ENCODE results near the gene ADAM20. TPM values are rescaled to one million over a fixed set of nuclear protein-coding genes. Genes with fewer than 3 reads are reported as not detected.
"Not testable (repeated sequence)": the region's sequence is repeated elsewhere in the genome, so short reads cannot be mapped to it uniquely, and the experiment has no call there.

Gene ADAM20
- total RNA-seq, result 0.87 and 2.4 TPM in 2 replicates

DNA sequence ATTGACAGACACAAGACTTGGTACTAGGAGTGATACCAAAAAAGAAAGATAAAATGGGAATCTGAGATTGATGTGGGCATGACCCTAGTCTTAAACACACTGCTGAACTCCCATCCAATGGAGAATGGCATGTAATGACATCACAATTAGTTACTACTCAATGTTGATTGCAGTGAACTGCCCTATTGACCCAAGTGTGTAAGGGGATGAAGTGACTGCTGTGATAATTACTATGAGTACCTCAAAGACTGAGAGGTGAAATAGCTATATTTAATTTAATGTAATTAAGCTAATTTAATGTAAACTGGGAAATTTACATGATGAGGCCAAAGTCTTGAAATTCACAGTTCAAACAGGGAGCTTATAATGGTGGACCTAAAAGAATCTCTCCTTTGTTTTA lies at the start of gene ADAM20:
TSS of gene ADAM20 (minus strand) at position 101 of the 400 bp plus-strand sequence. CDS start 10,247 bp downstream, outside the sequence.
- DNase-seq (ENCODE audit: low read depth), result no peak

DNA sequence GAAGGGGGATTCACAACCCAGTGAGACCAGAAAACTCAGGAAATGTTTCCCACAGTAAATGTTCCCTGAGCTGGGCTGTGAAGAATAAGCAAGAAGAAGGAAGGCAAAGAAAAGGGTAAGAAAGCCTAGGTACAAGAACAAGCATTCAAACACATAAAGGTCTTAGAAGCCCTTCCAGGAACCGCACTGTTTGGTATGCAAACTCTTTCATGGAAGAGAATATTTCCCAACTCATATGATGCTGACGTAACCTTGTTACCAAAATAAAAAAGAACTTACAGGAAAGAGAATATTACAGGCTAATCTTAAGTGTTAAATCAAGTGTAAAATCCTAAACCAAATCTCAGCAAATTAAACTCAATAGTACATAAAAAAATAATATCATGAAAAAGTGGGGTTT lies 42.1 kb upstream of the ADAM20 start:
- DNase-seq (ENCODE audit: low read depth), result no peak

GRCh38 chr14:70573050-70573449 lies 38.2 kb upstream of the ADAM20 start:
- DNase-seq (ENCODE audit: low read depth), result no peak

GRCh38 chr14:70571139-70571538 lies 36.3 kb upstream of the ADAM20 start:
- no peak for DNase-seq (ENCODE audit: low read depth)

- DNase-seq (ENCODE audit: low read depth), result peak; percentile 40
Measured at GRCh38 chr14:70567791-70568190, 33.0 kb upstream of the ADAM20 start.

- no peak for DNase-seq (ENCODE audit: low read depth)
Measured at GRCh38 chr14:70563869-70564268, 29.1 kb upstream of the ADAM20 start.

DNA sequence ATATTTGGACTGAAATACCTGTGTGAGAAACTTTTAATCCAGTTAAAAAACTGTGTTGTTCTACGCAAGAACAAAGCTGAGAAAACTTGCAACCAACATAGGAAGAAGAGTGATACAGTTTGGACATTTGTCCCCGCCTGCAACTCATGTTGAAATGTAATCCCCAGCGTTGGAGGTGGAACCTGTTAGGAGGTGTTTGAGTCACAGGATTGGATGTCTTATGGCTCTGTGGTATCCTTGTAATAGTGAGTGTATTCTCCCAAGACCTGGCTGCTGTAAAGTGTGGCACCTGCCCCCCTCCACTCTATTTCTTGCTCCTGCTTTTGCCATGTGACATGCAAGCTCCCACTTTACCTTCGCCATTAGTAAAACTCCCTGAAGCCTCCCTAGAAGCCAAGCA lies 28.6 kb upstream of the ADAM20 start:
- DNase-seq (ENCODE audit: low read depth), result no peak

GRCh38 chr14:70558356-70558755 lies 23.6 kb upstream of the ADAM20 start:
- DNase-seq (ENCODE audit: low read depth), result no peak

DNA sequence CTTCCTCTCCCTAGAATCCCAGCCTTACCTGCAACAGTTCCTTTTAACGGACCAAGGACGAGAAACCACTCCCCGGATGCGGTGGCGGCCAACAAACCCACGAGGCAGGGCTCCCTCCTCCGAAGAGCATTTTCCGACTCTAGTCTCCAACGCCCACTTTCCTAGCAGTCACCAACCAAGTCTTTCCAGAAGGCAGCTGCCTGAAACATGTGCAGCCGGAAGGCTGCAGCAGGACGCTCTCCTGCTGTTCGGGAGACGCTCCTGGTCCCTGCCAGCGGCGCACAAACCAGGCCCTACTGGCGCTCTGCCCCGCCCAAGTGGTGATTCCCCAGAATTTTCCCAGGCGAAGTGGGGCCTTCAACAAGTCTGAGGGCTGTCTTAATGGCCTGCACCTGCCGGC lies 21.1 kb upstream of the ADAM20 start:
- DNase-seq (ENCODE audit: low read depth), result peak; percentile 13

DNA sequence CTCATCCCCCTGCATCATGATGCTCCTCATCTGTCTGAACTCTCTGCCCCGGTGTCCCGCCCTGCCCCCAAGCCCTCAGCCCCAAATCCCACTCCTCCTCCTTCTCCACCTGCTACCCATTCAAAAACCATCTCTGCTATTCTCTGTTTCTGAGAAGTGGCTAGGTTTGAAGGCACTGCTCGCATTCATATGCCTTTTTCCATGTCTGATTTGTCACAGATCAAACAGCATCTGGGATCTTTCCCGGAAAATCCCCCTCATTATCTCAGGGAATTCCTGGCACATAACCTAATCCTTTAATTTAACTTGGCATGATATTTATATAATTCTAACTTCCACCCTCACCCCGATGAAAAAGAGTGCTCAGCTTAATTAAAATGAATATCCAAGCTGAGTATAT lies 3.3 kb upstream of the ADAM20 start:
- no peak for DNase-seq (ENCODE audit: low read depth)

- no peak for DNase-seq (ENCODE audit: low read depth)
Measured at GRCh38 chr14:70536830-70537229, 2.0 kb upstream of the ADAM20 start.

DNA sequence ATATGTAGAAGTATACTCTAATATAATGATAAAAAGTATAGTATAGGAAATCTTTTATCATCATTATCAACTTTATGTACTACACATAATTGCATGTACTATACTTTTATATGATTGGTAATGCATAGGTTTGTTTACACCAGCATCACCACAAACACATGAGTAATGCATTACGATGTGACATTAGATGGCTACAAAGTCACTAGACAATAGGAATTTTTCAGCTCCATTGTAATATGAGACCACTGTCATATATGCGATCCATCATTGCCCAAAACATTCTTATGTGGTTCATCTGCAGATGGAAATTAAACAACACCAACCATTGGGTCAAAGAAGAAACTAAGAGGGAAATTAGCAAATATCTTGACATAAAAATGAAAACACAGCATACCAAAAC lies 4.4 kb downstream of the ADAM20 start:
- no peak for DNase-seq (ENCODE audit: low read depth)

DNA sequence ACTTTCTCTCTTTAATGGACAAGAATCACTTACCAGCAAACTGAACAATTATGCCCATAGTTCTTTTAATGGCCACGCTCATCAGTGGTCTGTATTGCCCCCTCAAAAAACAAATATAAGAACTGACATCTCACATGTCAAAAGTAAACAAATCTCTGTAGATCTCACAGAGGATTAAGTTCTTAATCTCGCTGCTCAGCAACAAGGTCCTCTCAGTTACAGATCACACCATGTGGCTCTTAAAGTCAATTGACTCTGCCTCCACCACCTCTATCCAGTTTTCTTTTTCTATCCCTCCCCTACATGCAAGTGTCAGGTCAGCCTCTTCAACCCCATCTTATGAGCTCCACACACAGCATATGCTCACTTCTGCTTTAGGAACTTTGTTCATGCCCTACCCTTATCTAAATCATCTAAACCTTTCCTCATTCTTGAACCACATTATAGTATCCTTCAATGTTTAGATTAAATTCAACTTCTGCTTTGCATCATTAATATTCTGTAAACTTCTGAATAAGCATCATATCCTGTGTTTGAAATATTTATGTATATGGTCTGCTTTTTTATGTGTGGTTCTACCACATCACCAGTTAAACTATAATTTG lies 7.2 kb downstream of the ADAM20 start:
- DNase-seq (ENCODE audit: low read depth), result no peak

DNA sequence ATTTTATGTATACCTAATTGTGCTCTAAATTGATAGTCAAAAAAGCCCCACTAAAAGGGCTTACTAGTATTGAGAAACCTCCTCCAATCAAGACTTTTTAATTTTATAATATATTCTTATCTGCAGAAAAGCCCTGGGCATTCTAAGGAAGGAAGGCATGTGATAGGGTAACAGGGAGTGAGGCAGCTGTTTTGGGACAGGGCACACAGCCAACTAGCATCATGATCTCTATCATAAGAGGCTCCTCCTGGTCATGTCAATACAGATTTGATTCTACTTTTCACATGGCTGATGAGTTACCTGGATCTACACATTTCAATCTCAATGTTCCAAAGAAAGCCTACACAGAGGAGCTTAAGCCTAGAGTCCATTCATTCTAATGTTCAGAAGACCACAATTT lies 9.1 kb downstream of the ADAM20 start:
- DNase-seq (ENCODE audit: low read depth), result no peak

GRCh38 chr14:70515811-70516210 lies 19.0 kb downstream of the ADAM20 start:
- no peak for DNase-seq (ENCODE audit: low read depth)

DNA sequence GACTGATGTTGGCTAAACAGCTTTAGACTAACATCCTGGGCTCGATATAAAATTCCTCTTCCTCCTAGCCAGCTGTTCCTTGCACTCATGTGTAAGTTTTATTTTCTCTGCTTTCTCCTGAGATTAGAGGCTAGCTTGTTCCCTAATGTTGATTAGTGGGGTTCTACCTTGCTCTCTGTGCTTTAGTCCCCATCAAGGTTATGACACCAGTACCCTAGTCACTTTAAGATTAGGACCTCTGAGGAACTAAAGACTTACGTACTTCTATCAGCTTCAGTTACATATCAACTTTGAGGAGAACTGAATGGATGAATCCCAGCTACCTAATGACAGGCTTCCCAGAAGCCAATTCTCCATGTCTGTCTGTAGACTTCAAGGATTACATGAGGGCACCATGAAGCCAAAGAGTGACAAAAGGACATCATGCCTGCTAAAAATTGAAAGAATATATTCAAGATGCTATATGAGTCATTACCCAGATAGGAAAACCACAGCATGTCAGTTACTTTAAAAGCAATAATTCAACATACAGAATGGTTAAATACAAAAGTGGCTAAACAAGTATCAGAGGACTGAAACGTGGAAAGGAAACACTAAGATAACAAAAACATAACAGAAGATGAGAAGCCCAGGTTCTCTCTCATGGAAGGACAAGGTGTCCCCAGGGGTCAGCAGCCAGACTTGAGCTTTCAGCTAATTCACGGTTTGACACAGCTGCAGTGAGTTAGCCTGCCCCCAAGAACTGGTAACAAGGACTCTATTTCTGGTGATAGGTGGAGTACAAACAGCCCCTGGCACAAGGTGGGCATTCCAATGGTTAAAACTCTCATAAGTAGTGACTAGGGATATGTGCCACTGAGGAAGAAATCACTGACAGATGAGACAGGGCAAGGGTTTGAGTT lies 20.4 kb downstream of the ADAM20 start:
- DNase-seq (ENCODE audit: low read depth), result no peak

- no peak for DNase-seq (ENCODE audit: low read depth)
Measured at GRCh38 chr14:70498191-70498590, 36.6 kb downstream of the ADAM20 start.

- DNase-seq (ENCODE audit: low read depth), result no peak
Measured at GRCh38 chr14:70489579-70490200, 45.1 kb downstream of the ADAM20 start.

- not testable (repeated sequence) for DNase-seq (ENCODE audit: low read depth)
Measured at GRCh38 chr14:70477356-70478105, 57.3 kb downstream of the ADAM20 start.

GRCh38 chr14:70475459-70475858 lies 59.3 kb downstream of the ADAM20 start:
- DNase-seq (ENCODE audit: low read depth), result not testable (repeated sequence)

DNA sequence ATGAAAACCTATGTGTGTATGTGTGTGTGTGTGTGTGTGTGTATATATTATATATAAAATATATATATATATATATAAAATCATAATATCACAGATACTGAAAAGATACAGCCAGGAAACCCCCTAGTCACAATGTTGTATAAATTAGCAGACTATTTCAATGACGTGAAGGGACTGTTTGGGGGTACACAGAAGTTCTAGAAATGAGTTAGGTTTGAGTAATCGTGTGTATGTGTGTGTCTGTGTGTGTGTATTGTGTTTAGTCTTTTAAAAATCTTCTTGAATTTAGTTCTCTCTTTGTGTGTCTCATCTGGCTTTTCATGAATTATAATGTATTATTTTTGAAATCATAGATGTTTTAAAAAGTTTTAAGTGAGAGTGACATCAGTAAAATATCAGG lies 61.0 kb downstream of the ADAM20 start:
- no peak for DNase-seq (ENCODE audit: low read depth)

All from renal cortical epithelial cell (primary cell).